NCI-H524 (cell line): ENCODE results near the gene TNFAIP3.

Source experiments
- DNase-seq, 2 experiments: peaks; one replicate each; lab custom pipeline; 2025; lab: John Stamatoyannopoulos, UW

The TNFAIP3 gene

GRCh38 chr6:137863091-137863797 lies 3.8 kb upstream of the TNFAIP3 start:
- no peak for DNase-seq

GRCh38 chr6:137864812-137865508 lies 2.1 kb upstream of the TNFAIP3 start:
- DNase-seq: no peak

- peak in 1 of 2 experiments; percentile 58 for DNase-seq
Measured at GRCh38 chr6:137866200-137866913, 702 bp upstream of the TNFAIP3 start.

GRCh38 chr6:137867685-137868509 lies 838 bp downstream of the TNFAIP3 start:
- DNase-seq: peak; percentile 62 to 82

- DNase-seq: no peak
Measured at GRCh38 chr6:137868721-137869548, 1.9 kb downstream of the TNFAIP3 start.

DNA sequence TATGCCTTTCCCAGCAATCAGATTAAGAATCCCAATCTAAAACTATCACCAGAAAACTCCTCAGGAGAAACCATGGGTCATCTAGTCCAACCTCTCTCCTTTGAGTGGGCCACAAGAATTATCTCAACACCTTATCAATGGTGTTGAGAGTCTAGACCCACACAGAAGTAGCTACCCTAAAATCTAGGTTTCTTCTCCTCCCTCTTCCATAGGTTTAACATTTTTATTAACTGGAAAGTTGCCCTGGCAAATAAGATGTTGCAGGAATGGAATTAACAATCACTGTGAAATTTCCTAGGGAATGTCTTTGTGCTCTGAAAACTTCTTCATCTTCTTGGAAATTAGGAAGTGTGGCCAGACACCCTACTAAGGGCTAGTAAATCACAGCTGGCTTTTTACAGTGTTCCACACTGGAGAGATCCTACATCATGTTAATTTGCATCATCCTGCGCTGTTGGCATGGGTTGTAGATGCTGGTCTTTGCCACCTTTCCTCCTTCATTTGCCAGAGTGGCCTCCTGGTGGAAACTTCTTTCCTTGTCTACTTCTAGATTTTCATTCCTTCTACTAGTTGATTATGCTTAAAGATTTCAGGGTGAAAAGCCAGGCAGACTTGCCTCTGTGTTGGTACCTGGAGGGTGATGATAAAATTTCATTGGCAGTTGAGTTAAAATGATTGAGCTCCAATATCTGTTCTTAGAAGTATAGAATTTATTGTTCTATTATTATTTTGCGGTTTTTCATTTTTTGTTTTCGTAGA lies 2.7 kb downstream of the TNFAIP3 start:
- DNase-seq: no peak

DNA sequence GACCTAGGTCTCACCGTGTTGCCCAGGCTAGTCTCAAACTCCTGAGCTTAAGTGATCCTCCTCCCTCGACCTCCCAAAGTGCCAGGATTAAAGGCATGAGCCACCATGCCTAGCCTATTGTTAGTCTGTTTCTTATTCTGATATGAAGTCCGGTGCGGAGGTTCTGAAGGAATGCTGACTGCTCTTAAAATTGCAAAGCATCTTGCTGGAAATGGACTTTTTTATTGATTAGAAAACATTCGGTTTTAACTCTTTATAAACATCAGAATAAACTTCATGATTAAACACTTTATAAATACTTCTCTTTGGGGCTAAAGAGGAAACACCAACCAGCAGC lies 3.2 kb downstream of the TNFAIP3 start:
- DNase-seq: no peak

DNA sequence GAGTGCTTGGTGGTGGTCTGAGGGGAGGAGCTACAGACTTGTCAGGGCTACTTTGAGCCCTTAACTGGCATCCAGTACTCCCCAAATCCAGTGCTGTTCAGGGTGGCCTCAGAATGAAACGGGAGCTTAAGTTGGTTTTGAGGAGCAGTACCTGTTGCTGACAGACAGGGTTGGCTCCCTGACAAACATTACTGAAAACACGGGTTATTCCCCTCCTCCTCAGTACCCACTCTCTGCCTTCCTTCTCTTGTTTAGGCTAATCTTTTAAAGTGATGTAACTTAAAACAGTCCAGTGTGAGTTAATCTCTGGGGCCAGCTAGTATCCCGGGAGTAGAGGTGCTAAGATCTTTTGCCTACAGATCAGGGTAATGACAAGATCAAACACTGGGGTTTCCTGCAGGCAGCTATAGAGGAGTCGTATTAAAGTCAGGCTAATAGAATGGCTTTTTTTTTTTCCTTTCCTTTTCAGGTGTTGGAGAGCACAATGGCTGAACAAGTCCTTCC lies 3.7 kb downstream of the TNFAIP3 start:
- no peak for DNase-seq

GRCh38 chr6:137871291-137871690 lies 4.2 kb downstream of the TNFAIP3 start:
- DNase-seq: no peak

GRCh38 chr6:137871831-137872454 lies 4.9 kb downstream of the TNFAIP3 start:
- DNase-seq: no peak

GRCh38 chr6:137872581-137873115 lies 5.6 kb downstream of the TNFAIP3 start:
- no peak for DNase-seq

- no peak for DNase-seq
Measured at GRCh38 chr6:137873273-137873762, 6.3 kb downstream of the TNFAIP3 start.

GRCh38 chr6:137874204-137875057 lies 7.4 kb downstream of the TNFAIP3 start:
- DNase-seq: no peak

DNA sequence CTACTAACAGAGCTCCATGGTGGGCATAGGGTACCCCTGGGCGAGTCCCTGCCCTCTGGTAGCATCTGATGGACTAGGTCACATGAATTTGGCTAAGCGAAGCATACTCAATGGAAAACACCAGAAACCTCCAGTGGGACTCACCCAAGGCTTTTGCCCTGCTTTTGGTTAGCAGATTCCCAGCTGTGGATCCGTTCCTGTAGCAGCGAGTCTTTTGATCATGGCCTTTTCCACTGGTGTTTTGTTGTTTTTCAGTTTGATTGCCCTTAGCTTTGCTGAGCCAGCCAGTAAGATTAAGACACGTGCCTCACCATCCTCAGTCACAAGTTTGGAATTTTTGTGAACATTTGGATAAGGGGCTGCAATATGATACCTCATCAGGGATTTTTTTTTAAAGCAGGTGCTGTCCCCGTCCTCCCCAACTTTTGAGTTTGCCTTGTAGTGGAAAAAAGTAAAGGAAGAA lies 8.0 kb downstream of the TNFAIP3 start:
- DNase-seq: no peak

DNA sequence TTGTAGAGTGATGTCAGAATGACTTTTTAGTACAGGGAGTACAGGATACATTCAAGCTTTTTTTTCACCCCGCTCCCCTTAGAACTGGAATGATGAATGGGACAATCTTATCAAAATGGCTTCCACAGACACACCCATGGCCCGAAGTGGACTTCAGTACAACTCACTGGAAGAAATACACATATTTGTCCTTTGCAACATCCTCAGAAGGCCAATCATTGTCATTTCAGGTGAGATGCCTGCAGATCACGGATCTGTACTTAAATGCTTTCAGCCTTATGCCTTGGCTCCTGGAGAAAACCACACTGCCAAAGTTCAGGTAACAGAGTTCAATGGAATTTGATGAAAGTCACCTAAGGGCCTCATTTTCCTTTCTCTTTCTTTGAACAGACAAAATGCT lies 8.5 kb downstream of the TNFAIP3 start:
- no peak for DNase-seq

GRCh38 chr6:137876547-137876946 lies 9.5 kb downstream of the TNFAIP3 start:
- no peak for DNase-seq

DNA sequence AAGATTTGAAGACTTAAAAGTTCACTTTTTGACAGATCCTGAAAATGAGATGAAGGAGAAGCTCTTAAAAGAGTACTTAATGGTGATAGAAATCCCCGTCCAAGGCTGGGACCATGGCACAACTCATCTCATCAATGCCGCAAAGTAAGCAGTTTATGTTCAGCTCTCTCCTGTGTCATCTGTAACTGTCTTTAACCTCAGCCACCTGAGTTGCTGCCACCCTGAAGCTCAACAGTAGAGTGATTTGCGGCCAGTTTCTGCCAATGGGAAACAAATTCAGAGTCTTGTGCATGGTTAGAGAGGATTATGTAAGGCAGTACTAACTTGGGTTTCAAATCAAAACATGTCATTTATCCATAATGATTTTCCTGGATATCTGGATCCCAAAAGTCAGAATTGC lies 10.1 kb downstream of the TNFAIP3 start:
- DNase-seq: no peak

DNA sequence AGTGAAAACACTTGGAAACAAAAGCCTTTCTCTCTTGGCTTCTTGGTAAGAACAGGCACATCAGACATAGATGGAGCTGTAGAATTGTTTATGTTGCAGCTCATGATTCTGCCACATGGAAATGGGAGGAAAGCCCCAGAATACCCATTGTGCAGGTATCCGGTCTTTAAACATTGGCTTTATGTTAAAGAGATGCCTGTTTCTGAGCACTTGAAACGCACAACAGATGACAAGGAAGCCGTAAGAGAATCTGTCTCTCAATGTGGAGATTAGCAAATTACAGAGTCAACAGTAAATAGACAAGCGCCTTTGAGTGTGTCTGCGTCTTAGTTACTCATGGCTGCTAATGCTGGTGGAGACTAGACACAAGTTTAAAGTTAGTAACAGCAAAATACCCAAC lies 10.5 kb downstream of the TNFAIP3 start:
- DNase-seq: no peak
